Mesothelial cell of epicardium (in vitro differentiated cells): ENCODE measurements around the gene LMBR1. TPM values are rescaled to one million over a fixed set of nuclear protein-coding genes. Genes with fewer than 3 reads are reported as not detected.

ENCODE experiments used
- DNase-seq, 2 experiments: peaks; one replicate each; pipeline ENCODE4 v3.0.0; 2021; ENCODE audit warnings: low spot score in 2 of 2; ENCODE audit not compliant: unreplicated experiment in 2 of 2
- H3K27ac Mint-ChIP-seq: 2 replicates; pipeline ENCODE4 v1.8.0; 2021; ENCODE audit warnings: mixed read lengths
- H3K27me3 Mint-ChIP-seq: 2 replicates; pipeline ENCODE4 v1.8.0; 2021; ENCODE audit warnings: low read depth, mixed read lengths
- H3K36me3 Mint-ChIP-seq: 2 replicates; pipeline ENCODE4 v1.8.0; 2021; ENCODE audit warnings: mixed read lengths
- H3K4me1 Mint-ChIP-seq: 2 replicates; pipeline ENCODE4 v1.8.0; 2021; ENCODE audit warnings: mixed read lengths
- H3K4me3 Mint-ChIP-seq: 2 replicates; pipeline ENCODE4 v1.8.0; 2021; ENCODE audit warnings: mild to moderate bottlenecking, moderate library complexity, mixed read lengths
- H3K9me3 Mint-ChIP-seq: 2 replicates; pipeline ENCODE4 v1.8.0; 2021; ENCODE audit warnings: mixed read lengths
- CTCF ChIP-seq: fragments of 200-600 bp; sonication (generic); IDR thresholded peaks from one replicate; pipeline ENCODE4 v1.5.0; 2021; ENCODE audit warnings: antibody characterized with exemption; ENCODE audit not compliant: unreplicated experiment
- total RNA-seq: library from RNA; stranded (reverse); gene quantifications from 3 replicates; pipeline ENCODE4 v1.2.1, GENCODE V29; 2021

The LMBR1 gene
- total RNA-seq, 1 donor from 2014 or later = 69.3 TPM

GRCh38 chr7:156752367-156753228, 140.4 kb downstream of the LMBR1 start:
- Mint-ChIP-seq H3K4me1 (peaks cover 2% of the 10 kb centered on the region), H3K27ac (no peak overlapping the region), H3K9me3 (no peaks in the 10 kb centered on the region), H3K27me3 (no peaks in the 10 kb centered on the region), H3K4me3 (no peak overlapping the region), H3K36me3 (peaks cover 3% of the 10 kb centered on the region)
- no peak for DNase-seq
- no peak for TF ChIP-seq CTCF

- no peak overlapping the region for H3K27ac Mint-ChIP-seq
- H3K4me1 Mint-ChIP-seq = peaks cover 8% of the 10 kb centered on the region
- H3K4me3 Mint-ChIP-seq = no peak overlapping the region
- no peaks in the 10 kb centered on the region for H3K27me3 Mint-ChIP-seq
- peaks cover 3% of the 10 kb centered on the region for H3K36me3 Mint-ChIP-seq
- no peaks in the 10 kb centered on the region for H3K9me3 Mint-ChIP-seq
- TF ChIP-seq CTCF = no peak
- DNase-seq = no peak
Measured at GRCh38 chr7:156751319-156751718, 141.7 kb downstream of the LMBR1 start.

GRCh38 chr7:156747718-156748117, 145.3 kb downstream of the LMBR1 start:
- H3K27ac Mint-ChIP-seq = no peak overlapping the region
- H3K4me3 Mint-ChIP-seq = no peak overlapping the region
- H3K36me3 Mint-ChIP-seq = peaks cover 5% of the 10 kb centered on the region
- H3K9me3 Mint-ChIP-seq = peaks cover 5% of the 10 kb centered on the region
- H3K27me3 Mint-ChIP-seq = no peaks in the 10 kb centered on the region
- DNase-seq = no peak
- no peak for TF ChIP-seq CTCF
- peaks cover 8% of the 10 kb centered on the region for H3K4me1 Mint-ChIP-seq

- no peaks in the 10 kb centered on the region for H3K27me3 Mint-ChIP-seq
Measured at GRCh38 chr7:156746891-156747290, 146.1 kb downstream of the LMBR1 start.

GRCh38 chr7:156739596-156739995, 153.4 kb downstream of the LMBR1 start:
- Mint-ChIP-seq H3K36me3 (peaks cover 49% of the 10 kb centered on the region), H3K4me3 (no peak overlapping the region), H3K27ac (no peak overlapping the region), H3K27me3 (no peaks in the 10 kb centered on the region), H3K9me3 (peaks cover 48% of the 10 kb centered on the region), H3K4me1 (no peaks in the 10 kb centered on the region)
- no peak for DNase-seq
- no peak for TF ChIP-seq CTCF

More at GRCh38 chr7:156746891-156747290, 146.1 kb downstream of the LMBR1 start:
- no peak for TF ChIP-seq CTCF
- Mint-ChIP-seq H3K4me3 (no peak overlapping the region), H3K9me3 (peaks cover 13% of the 10 kb centered on the region), H3K4me1 (peaks cover 8% of the 10 kb centered on the region), H3K27ac (no peak overlapping the region), H3K36me3 (peaks cover 12% of the 10 kb centered on the region)
- no peak for DNase-seq
